Measurements from ENCODE around the gene MELK.

MELK gene

GRCh38 chr9:36664806-36665205, 92.1 kb downstream of the MELK start:
- Histone ChIP-seq H3K27me3 (no peaks in the 10 kb centered on the region), H3K9me3 (no peaks in the 10 kb centered on the region), H3K4me1 (no peaks in the 10 kb centered on the region), H3K4me3 (no peak overlapping the region), H3K27ac (no peak overlapping the region), H3K36me3 (no peaks in the 10 kb centered on the region)
- DNase-seq: no peak
- TF ChIP-seq CTCF (IDR thresholded peaks at IDR 0.05): no peak
- intact Hi-C loops (cut with DNase I; ENCODE audit: low total_unique reads): no loop called here

- no peak for DNase-seq
- Histone ChIP-seq H3K27ac (no peak overlapping the region), H3K4me3 (no peak overlapping the region), H3K4me1 (no peaks in the 10 kb centered on the region), H3K27me3 (no peaks in the 10 kb centered on the region), H3K36me3 (no peaks in the 10 kb centered on the region), H3K9me3 (no peaks in the 10 kb centered on the region)
- intact Hi-C loops (cut with DNase I; ENCODE audit: low total_unique reads): no loop called here
- no peak for TF ChIP-seq CTCF (IDR thresholded peaks at IDR 0.05)
Observed at GRCh38 chr9:36665387-36665786, 92.7 kb downstream of the MELK start.

GRCh38 chr9:36665921-36666431, 93.3 kb downstream of the MELK start:
- no peak for DNase-seq
- H3K4me3 ChIP-seq: no peak overlapping the region
- intact Hi-C loops (cut with DNase I; ENCODE audit: low total_unique reads): no loop called here
- H3K36me3 ChIP-seq: no peaks in the 10 kb centered on the region
- no peak overlapping the region for H3K27ac ChIP-seq
- no peaks in the 10 kb centered on the region for H3K9me3 ChIP-seq
- H3K27me3 ChIP-seq: no peaks in the 10 kb centered on the region
- TF ChIP-seq CTCF (IDR thresholded peaks at IDR 0.05): no peak
- no peaks in the 10 kb centered on the region for H3K4me1 ChIP-seq

GRCh38 chr9:36671561-36671960, 98.9 kb downstream of the MELK start:
- DNase-seq: no peak
- intact Hi-C loops (cut with DNase I; ENCODE audit: low total_unique reads): no loop called here
- H3K27me3 ChIP-seq: no peaks in the 10 kb centered on the region

GRCh38 chr9:36676091-36676490, 103.4 kb downstream of the MELK start:
- no peaks in the 10 kb centered on the region for H3K9me3 ChIP-seq
- no peak for TF ChIP-seq CTCF (IDR thresholded peaks at IDR 0.05)
- H3K4me1 ChIP-seq: no peaks in the 10 kb centered on the region
- H3K27ac ChIP-seq: no peak overlapping the region
- DNase-seq: no peak
- intact Hi-C loops (cut with DNase I; ENCODE audit: low total_unique reads): no loop called here
- H3K4me3 ChIP-seq: no peak overlapping the region
- H3K27me3 ChIP-seq: no peaks in the 10 kb centered on the region
- no peaks in the 10 kb centered on the region for H3K36me3 ChIP-seq

More at GRCh38 chr9:36671561-36671960, 98.9 kb downstream of the MELK start:
- no peak overlapping the region for H3K27ac ChIP-seq
- H3K4me3 ChIP-seq: no peak overlapping the region
- no peaks in the 10 kb centered on the region for H3K9me3 ChIP-seq
- TF ChIP-seq CTCF (IDR thresholded peaks at IDR 0.05): no peak
- no peaks in the 10 kb centered on the region for H3K4me1 ChIP-seq
- no peaks in the 10 kb centered on the region for H3K36me3 ChIP-seq

All from tibial artery (tissue), 4 donors.